ENCODE measurements around the gene ADD2. TPM values are rescaled to one million over a fixed set of nuclear protein-coding genes. Genes with fewer than 3 reads are reported as not detected.

Gene ADD2
- total and polyA plus RNA-seq, 2 experiments from 2014 or later = 4.7 to 40.0 TPM

DNA sequence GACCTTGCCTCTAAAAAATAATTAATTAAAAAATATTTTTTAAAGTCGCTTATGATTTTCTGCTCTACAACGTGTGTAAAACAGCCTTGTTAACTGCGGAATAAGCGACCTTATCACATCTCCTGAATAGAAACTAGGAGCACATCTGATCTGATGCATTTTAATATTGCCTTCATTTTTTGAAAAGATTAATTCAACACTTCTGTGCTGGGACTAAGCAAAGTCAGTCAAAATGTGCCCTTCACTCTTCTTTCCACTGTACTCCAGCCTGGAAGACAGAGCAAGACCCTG is 39.8 kb upstream of the ADD2 start:
- H3K27ac ChIP-seq = no peak overlapping the region
- H3K27me3 ChIP-seq = no peaks in the 10 kb centered on the region
- no peak overlapping the region for H3K4me3 ChIP-seq
- no peak for TF ChIP-seq CTCF (IDR thresholded peaks at IDR 0.05; ENCODE audit: low read depth, low read length)
- H3K4me1 ChIP-seq (ENCODE audit: low read depth) = no peaks in the 10 kb centered on the region
- no peaks in the 10 kb centered on the region for H3K36me3 ChIP-seq
- H3K9me3 ChIP-seq (ENCODE audit: low read depth) = no peaks in the 10 kb centered on the region
- DNase-seq (ENCODE audit: low read depth in 1 of 2, low spot score in 1 of 2) = no peak

- Histone ChIP-seq H3K27ac (no peak overlapping the region), H3K4me1 (ENCODE audit: low read depth) (no peaks in the 10 kb centered on the region), H3K4me3 (no peak overlapping the region), H3K36me3 (no peaks in the 10 kb centered on the region), H3K27me3 (no peaks in the 10 kb centered on the region), H3K9me3 (ENCODE audit: low read depth) (no peaks in the 10 kb centered on the region)
- TF ChIP-seq CTCF (IDR thresholded peaks at IDR 0.05; ENCODE audit: low read depth, low read length) = no peak
- DNase-seq (ENCODE audit: low read depth in 1 of 2, low spot score in 1 of 2) = no peak
These were observed 39.3 kb upstream of the ADD2 start for GRCh38 chr2:70807102-70807827.

DNA sequence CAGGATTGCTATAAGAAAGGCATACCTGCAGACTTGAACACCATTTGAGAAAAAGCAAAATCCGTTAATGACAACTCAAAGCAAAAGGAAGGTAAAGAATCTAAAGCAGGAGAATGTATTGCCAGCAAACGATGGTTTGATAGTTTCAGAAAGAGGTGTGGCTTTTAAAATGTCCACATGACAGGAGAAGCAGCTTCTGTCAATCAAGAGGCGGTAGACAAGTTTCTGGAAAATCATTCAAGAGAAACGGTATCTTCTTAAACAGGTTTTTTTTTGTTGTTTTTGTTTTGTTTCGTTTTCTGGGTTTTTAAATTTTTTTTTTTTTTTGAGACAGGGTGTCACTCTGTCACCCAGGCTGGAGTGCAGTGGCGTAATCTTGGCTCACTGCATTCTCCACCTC is 38.6 kb upstream of the ADD2 start:
- Histone ChIP-seq H3K36me3 (no peaks in the 10 kb centered on the region), H3K27ac (no peak overlapping the region), H3K27me3 (no peaks in the 10 kb centered on the region), H3K4me3 (no peak overlapping the region), H3K4me1 (ENCODE audit: low read depth) (no peaks in the 10 kb centered on the region), H3K9me3 (ENCODE audit: low read depth) (no peaks in the 10 kb centered on the region)
- no peak for DNase-seq (ENCODE audit: low read depth in 1 of 2, low spot score in 1 of 2)
- no peak for TF ChIP-seq CTCF (IDR thresholded peaks at IDR 0.05; ENCODE audit: low read depth, low read length)

DNA sequence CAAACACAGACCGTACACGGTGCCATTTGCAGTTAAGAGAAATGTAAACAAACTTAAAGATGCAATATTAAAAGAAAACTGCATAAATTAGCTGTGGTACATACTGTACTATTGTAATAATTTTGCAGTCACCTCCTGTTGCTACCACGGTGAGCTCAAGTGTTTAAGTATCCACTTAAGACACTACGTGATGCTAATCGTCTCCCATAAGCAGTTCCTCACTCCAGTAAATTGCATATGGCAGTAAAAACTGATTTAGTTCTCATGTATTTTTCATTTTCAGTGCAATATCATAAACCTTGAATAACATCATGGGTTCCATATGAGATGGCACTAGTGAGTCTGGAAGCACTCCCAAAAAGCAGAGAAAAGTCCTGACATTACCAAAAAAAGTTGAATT is 38.0 kb upstream of the ADD2 start:
- Histone ChIP-seq H3K4me3 (no peak overlapping the region), H3K4me1 (ENCODE audit: low read depth) (no peaks in the 10 kb centered on the region), H3K36me3 (no peaks in the 10 kb centered on the region), H3K27ac (no peak overlapping the region), H3K9me3 (ENCODE audit: low read depth) (no peaks in the 10 kb centered on the region), H3K27me3 (no peaks in the 10 kb centered on the region)
- DNase-seq (ENCODE audit: low read depth in 1 of 2, low spot score in 1 of 2) = peak in 1 of 2 donors; percentile 9
- TF ChIP-seq CTCF (IDR thresholded peaks at IDR 0.05; ENCODE audit: low read depth, low read length) = no peak

- no peaks in the 10 kb centered on the region for H3K27me3 ChIP-seq
- no peak overlapping the region for H3K4me3 ChIP-seq
- no peak overlapping the region for H3K27ac ChIP-seq
- no peaks in the 10 kb centered on the region for H3K36me3 ChIP-seq
- DNase-seq (ENCODE audit: low read depth in 1 of 2, low spot score in 1 of 2) = no peak
- no peaks in the 10 kb centered on the region for H3K4me1 ChIP-seq (ENCODE audit: low read depth)
- TF ChIP-seq CTCF (IDR thresholded peaks at IDR 0.05; ENCODE audit: low read depth, low read length) = no peak
- no peaks in the 10 kb centered on the region for H3K9me3 ChIP-seq (ENCODE audit: low read depth)
These were observed 33.7 kb upstream of the ADD2 start for GRCh38 chr2:70801607-70802263.

All from cardiac muscle cell (in vitro differentiated cells and primary cell).